Endothelial cell of umbilical vein (primary cell): ENCODE results near the gene BCAP31.

Source experiments
- EZH2 ChIP-seq: IDR thresholded peaks from 2 replicates; pipeline ENCODE4 v1.6.1; 2012; ENCODE audit warnings: borderline replicate concordance, low read depth, mild to moderate bottlenecking, moderate library complexity, low read length, inconsistent platforms; ENCODE audit not compliant: severe bottlenecking
- JUN ChIP-seq: IDR thresholded peaks from 2 replicates; pipeline ENCODE4 v1.6.1; 2011; ENCODE audit warnings: borderline replicate concordance, low read depth; ENCODE audit not compliant: insufficient read length, insufficient read depth
- POLR2A ChIP-seq: IDR thresholded peaks from 2 replicates; pipeline ENCODE4 v1.6.1; 2012; ENCODE audit warnings: low read depth, mild to moderate bottlenecking, control low read depth, low read length
- POLR2AphosphoS5 ChIP-seq: IDR thresholded peaks from 2 replicates; pipeline ENCODE4 v1.6.1; 2012; ENCODE audit warnings: low read depth, mild to moderate bottlenecking, control low read depth, low read length, moderate library complexity; ENCODE audit not compliant: insufficient read depth
- TF ChIP-seq, protein P1 (sequence below), 2 donors: IDR thresholded peaks; 1 replicate in 1 of 2; 2 replicates in 1 of 2; pipeline ENCODE4 v1.5.1; 2011; ENCODE audit warnings: low read length in 2 of 2, mild to moderate bottlenecking in 2 of 2, moderate library complexity in 2 of 2, control low read depth in 1 of 2, inconsistent platforms in 1 of 2, low read depth in 1 of 2; ENCODE audit not compliant: insufficient read depth in 1 of 2; ENCODE audit errors: extremely low read depth in 1 of 2
- TF ChIP-seq, protein P2 (sequence below): IDR thresholded peaks from 2 replicates; pipeline ENCODE4 v1.6.1; 2011; ENCODE audit not compliant: insufficient read depth, insufficient read length

DNA sequence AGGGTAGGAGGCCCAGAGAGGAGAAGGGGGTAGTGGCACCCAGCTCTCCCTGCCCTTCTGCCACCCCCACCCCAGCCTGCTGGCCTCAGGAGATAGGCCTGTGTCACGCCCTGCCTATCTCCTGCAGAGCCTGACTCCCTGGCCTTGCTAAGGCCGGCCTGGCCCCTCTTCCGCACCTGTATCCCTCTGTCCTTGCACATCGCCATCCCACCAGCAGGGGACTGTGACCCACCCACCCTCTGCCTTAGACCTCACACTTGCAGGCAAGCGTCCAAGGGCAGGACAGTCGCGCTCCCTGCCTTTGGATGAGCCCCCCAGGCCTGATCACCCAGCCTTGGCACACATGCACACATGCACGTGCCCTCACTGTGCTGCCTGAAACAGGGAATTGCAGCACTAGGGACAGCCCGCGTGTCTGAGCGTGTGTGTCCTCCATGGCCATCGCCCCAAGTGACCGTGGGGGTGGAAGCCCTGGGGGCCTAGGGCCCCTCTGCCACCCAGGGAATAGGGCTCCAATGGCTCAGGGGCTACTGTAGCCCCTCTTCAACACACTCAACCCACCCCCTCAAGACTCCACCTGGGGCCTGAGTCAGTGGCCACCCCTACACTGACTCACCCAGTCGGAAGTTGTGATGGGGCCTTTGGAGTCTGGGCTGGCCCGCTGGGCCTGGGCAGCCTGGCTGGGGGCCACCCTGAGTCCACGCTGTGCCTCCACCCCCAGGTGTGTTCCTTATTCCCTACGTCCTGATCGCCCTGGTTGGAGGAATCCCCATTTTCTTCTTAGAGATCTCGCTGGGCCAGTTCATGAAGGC is 34.3 kb downstream of the BCAP31 start:
- TF ChIP-seq, protein P1, sequence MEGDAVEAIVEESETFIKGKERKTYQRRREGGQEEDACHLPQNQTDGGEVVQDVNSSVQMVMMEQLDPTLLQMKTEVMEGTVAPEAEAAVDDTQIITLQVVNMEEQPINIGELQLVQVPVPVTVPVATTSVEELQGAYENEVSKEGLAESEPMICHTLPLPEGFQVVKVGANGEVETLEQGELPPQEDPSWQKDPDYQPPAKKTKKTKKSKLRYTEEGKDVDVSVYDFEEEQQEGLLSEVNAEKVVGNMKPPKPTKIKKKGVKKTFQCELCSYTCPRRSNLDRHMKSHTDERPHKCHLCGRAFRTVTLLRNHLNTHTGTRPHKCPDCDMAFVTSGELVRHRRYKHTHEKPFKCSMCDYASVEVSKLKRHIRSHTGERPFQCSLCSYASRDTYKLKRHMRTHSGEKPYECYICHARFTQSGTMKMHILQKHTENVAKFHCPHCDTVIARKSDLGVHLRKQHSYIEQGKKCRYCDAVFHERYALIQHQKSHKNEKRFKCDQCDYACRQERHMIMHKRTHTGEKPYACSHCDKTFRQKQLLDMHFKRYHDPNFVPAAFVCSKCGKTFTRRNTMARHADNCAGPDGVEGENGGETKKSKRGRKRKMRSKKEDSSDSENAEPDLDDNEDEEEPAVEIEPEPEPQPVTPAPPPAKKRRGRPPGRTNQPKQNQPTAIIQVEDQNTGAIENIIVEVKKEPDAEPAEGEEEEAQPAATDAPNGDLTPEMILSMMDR (IDR thresholded peaks at IDR 0.05; ENCODE audit: extremely low read depth in 1 of 2, insufficient read depth in 1 of 2, low read depth in 1 of 2, low read length in 2 of 2), result peak in 1 of 2 donors; percentile 10
- no peak for TF ChIP-seq JUN
- TF ChIP-seq, protein P2, sequence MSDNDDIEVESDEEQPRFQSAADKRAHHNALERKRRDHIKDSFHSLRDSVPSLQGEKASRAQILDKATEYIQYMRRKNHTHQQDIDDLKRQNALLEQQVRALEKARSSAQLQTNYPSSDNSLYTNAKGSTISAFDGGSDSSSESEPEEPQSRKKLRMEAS, result no peak
- TF ChIP-seq EZH2, result no peak
- TF ChIP-seq POLR2A, result no peak
- TF ChIP-seq POLR2AphosphoS5, result no peak
